HG03108 (cell line): ENCODE data around the gene PRDX2.
A peak's percentile ranks its signal among the peaks of the same experiment; 100 is the strongest.

ENCODE experiments used
- ATAC-seq: cut with Tn5 transposase; IDR thresholded peaks from one replicate; pipeline ENCODE4 v1.9.1; 2021; ENCODE audit warnings: moderate library complexity; ENCODE audit not compliant: unreplicated experiment

The PRDX2 gene

GRCh38 chr19:12782424-12783290, 18.9 kb downstream of the PRDX2 start:
- peak; percentile 21 for ATAC-seq

- ATAC-seq: no peak
These were observed 19.5 kb downstream of the PRDX2 start for GRCh38 chr19:12782174-12782423.

- ATAC-seq: no peak
These were observed 22.2 kb downstream of the PRDX2 start for GRCh38 chr19:12779162-12779993.

GRCh38 chr19:12778905-12779161, 22.8 kb downstream of the PRDX2 start:
- no peak for ATAC-seq

GRCh38 chr19:12778017-12778904, 23.3 kb downstream of the PRDX2 start:
- no peak for ATAC-seq

GRCh38 chr19:12777217-12778016, 24.2 kb downstream of the PRDX2 start:
- no peak for ATAC-seq

- peak; percentile 1 for ATAC-seq
These were observed 26.7 kb downstream of the PRDX2 start, which contains the start of gene HOOK2 for GRCh38 chr19:12774588-12775555. TSS of gene HOOK2 (minus strand) at chr19:12775552. CDS start at chr19:12775449, 103 bp downstream.

GRCh38 chr19:12773571-12773970, 28.0 kb downstream of the PRDX2 start:
- ATAC-seq: no peak

GRCh38 chr19:12772323-12772722, 29.3 kb downstream of the PRDX2 start:
- no peak for ATAC-seq

GRCh38 chr19:12770922-12771321, 30.7 kb downstream of the PRDX2 start:
- ATAC-seq: no peak

GRCh38 chr19:12769689-12770088, 31.9 kb downstream of the PRDX2 start:
- no peak for ATAC-seq

- no peak for ATAC-seq
These were observed 33.9 kb downstream of the PRDX2 start for GRCh38 chr19:12767666-12768065.

- ATAC-seq: no peak
These were observed 34.5 kb downstream of the PRDX2 start for GRCh38 chr19:12767150-12767549.

- peak; percentile 47 for ATAC-seq
These were observed 35.5 kb downstream of the PRDX2 start for GRCh38 chr19:12766051-12766521.

- no peak for ATAC-seq
These were observed 36.9 kb downstream of the PRDX2 start for GRCh38 chr19:12764698-12765097.

GRCh38 chr19:12763100-12763499, 38.5 kb downstream of the PRDX2 start:
- no peak for ATAC-seq

- no peak for ATAC-seq
These were observed 41.9 kb downstream of the PRDX2 start for GRCh38 chr19:12759686-12760085.

GRCh38 chr19:12757544-12758274, 43.9 kb downstream of the PRDX2 start:
- no peak for ATAC-seq
